ENCODE measurements around the gene CD276.
"Not testable (repeated sequence)": the region's sequence is repeated elsewhere in the genome, so short reads cannot be mapped to it uniquely, and the experiment has no call there.

CD276 gene

GRCh38 chr15:73683777-73684580 is at the start of gene CD276:
Gene CD276, plus strand, starts transcription at chr15:73684383. Its CDS starts 15,257 bp downstream, at chr15:73699640.
- no peak for DNase-seq

- DNase-seq, result no peak
Measured at GRCh38 chr15:73637527-73637926, 46.7 kb upstream of the CD276 start.

DNA sequence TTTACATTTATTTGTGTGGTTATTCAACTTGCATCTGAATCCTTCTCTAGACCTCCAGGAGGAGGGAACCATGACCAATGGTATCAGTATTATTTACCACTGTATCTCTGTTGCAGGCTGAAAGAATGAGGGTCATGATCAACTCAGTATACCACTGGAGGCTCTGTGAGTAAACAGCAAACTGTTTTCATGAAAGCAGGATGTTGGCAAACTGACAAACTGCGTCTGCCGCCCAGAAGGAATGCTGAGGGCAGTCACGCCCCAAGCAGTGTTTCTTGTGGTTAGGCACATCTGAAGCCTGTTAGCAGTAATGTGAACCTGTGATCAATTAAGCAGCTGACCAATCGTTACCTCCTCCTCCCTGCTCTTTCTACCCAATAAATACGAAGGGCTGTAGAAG is 44.7 kb upstream of the CD276 start:
- not testable (repeated sequence) for DNase-seq

DNA sequence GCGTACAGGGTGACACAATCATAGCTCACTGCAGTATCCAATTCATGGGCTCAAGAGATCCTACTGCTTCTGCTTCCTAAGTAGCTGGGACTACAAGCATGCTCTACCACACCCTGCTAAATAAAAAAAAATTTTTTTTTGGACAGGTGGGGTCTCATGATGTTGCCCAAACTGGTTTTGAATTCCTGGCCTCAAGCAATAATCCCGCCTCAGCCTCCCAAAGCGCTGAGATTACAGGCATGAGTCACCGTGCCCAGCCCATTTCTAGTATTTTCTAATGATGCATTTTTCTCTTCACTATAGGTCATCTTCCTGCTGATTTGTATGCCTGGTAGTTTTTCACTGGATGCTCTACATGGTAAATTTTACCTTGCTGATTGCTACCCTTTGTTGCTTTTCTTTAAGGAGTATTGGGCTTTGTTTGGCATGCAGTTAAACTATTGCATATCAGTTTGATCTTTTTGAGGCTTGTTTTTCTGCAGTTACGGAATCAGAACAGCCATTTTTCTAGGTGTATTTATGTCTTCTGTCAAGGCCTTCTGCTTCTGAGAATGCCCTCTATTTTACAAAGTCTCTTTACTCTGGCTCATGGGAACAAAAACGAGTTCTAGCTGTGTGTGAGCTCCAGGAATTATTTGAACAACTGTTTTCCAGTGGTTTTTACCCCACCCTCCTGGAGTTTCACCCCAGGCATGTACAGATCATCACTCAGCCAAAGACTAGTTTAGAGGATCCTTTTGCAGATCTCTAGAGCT is 36.7 kb upstream of the CD276 start:
- DNase-seq, result no peak

DNA sequence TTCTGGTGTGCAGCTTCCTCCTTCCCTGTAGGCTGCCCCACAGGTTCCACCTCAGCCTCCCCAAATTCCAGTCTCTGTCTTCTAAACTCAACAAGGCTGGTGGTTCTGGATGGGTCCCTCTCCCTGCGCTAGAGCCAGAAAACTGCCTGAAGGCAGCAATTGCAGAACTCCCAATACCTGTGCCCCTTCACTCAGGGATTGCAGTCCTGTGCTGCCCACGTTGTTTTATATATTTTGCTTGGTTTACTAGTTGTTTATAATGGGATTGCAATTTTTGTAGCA is 36.2 kb upstream of the CD276 start:
- no peak for DNase-seq

GRCh38 chr15:73650416-73651126 is 33.6 kb upstream of the CD276 start:
- DNase-seq, result no peak

- no peak for DNase-seq
Measured at GRCh38 chr15:73654659-73655058, 29.5 kb upstream of the CD276 start.

- DNase-seq, result no peak
Measured at GRCh38 chr15:73655724-73656123, 28.5 kb upstream of the CD276 start.

- DNase-seq, result no peak
Measured at GRCh38 chr15:73658645-73659044, 25.5 kb upstream of the CD276 start.

- no peak for DNase-seq
Measured at GRCh38 chr15:73660455-73660854, 23.7 kb upstream of the CD276 start.

DNA sequence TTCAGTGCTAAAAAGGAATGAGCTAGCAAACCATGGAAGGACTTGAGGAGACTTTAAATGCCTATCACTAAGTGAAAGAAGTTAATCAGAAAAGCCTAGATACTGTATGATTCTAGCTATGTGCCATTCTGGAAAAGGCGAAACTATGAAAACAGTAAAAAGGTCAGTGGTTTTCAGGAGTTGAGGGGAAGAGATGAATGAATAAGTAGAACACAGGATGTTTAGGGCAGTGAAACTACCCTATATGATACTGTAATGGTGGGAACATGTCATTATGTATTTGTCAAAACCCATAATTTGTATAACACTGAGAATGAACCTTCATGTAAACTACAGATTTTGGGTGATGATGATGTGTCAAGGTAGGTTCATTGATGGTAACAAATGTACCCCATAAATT is 9.6 kb upstream of the CD276 start:
- DNase-seq, result no peak

DNA sequence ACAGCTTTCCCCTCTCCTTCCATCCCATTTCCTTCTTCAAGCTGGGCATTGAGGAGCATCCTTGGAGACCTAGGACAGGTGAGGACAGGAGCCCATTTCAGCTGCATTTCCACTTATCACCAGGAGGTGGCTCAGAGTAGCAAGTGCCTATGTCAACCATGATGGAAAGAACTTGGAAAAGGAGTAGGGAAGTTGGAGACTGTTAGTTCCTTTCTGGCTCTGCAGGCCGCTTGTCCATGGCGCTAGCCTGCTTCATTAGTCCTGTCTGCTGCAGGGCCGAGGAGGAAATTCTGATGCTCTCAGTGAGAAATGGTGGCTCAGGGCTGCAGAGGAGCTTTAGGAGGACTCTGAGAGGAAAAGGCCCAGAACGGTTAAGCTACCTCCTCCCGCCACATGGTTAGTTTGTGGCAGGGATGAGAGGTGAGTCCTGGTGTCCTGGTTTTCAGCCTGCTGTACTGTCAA is 7.0 kb upstream of the CD276 start:
- DNase-seq, result peak; percentile 48

GRCh38 chr15:73677733-73678132 is 6.5 kb upstream of the CD276 start:
- DNase-seq, result no peak

GRCh38 chr15:73678498-73678897 is 5.7 kb upstream of the CD276 start:
- DNase-seq, result no peak

- DNase-seq, result no peak
Measured at GRCh38 chr15:73679180-73679579, 5.0 kb upstream of the CD276 start.

GRCh38 chr15:73679964-73680363 is 4.2 kb upstream of the CD276 start:
- DNase-seq, result no peak

DNA sequence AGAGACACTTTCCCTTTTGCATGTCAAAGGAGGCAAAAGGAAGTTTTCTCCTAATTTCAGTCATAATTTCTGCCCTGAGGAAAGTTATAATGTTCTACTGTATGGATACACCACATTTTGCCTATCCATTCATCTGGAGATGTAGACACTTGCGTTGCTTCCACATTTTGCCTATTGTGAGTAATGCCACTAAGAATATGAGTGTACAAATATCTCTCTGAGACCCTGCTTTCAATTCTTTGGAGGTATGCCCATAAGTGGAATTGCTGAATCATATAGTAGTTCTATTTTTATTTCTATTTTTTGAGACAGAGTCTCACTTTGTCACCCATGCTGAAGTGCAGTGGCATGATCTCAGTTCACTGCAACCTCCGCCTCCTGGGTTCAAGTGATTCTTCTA is 3.6 kb upstream of the CD276 start:
- no peak for DNase-seq

GRCh38 chr15:73681063-73681462 is 3.1 kb upstream of the CD276 start:
- DNase-seq, result no peak

GRCh38 chr15:73681856-73682599 is 2.2 kb upstream of the CD276 start:
- no peak for DNase-seq

DNA sequence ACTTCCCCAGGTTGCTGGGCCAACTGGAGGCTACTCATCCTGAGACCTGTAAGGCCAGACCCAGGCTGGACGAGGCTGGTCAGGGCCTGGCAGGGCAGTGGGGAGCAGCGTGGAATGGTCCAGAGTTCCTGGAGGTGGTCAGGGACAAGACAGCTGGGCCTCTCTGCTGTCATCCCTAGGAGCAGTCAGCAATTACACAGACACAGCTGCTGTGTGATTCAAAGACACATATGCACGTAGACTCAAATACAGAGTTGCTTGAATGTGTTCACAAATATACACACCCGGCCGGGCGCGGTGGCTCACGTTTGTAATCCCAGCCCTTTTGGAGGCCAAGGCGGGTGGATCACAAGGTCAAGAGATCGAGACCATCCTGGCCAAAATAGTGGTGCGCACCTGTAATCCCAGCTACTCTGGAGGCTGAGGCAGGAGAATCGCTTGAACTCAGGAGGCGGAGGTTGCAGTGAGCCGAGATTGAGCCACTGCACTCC is 1.5 kb upstream of the CD276 start:
- no peak for DNase-seq

GRCh38 chr15:73683257-73683776 is 866 bp upstream of the CD276 start:
- DNase-seq, result no peak

DNA sequence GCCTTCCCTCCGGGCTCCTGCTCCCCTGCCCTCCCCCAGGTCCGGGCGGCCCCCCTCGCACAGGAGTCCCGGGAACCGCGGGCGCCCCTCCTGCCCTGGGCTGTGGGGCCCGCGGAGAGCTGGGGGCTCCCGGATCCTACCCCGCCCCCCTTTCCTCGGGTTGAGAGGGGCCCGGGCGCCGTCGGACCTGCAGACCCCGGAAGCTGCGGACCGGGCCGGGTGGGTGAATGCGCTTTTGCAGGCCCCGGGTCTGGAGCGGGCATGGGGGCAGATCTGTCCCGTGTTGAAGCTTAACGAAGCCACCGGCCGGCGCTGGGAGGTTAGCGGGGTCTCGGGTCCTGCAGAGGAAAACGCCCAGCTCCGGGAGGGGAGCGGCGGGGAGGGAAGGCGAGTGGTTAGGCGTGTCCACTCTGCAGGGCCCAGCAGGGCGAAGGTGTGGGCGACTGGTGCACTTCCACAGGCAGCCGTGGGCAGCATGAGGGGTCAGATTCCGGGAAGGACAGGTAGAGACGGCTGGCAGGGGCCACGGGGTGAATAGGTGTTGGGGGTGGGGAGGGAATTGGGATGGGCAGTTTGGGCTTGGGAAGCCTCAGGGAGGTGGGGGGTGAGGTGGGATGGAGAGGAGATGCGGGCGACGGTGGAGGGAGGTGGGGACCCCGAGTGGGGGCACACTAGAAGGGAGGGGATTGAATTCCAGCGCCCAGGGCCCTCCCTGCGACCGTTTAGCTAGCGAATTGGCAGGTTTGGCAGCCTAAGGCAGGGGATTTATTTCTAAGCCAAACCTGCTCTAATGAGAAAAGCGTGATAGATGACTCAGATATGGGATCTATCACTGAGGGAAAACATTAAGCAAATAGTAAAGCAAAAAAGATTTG is 635 bp downstream of the CD276 start:
- DNase-seq, result no peak

Data from activated T-cell treated with anti-CD3 and anti-CD28 coated beads, Interleukin-2, amount 50 U/mL, for 1 hour (primary cell).